Measurements from ENCODE around the gene GIPC3. TPM values are rescaled to one million over a fixed set of nuclear protein-coding genes. Genes with fewer than 3 reads are reported as not detected.

GIPC3 gene
- total RNA-seq, 2 donors from 2014 or later: 0.93 to 1.5 TPM

DNA sequence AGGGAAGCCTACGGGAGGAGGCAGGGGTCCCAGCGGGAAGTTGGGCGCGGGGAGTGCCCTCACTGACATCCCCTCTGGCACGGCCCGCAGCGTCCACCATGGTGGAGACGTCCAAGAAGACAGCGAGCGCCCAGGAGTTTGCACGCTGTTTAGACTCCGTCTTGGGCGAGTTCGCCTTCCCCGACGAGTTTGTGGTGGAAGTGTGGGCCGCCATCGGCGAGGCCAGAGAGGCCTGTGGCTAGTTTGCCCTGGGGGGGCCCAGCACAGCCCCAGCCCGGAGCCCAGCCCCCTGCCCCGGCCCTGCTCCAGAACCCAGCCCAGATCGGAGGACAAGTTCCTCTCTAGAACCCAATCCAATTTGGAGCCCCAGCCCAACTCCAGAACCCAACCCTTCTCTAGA, 4.7 kb downstream of the GIPC3 start:
- Histone ChIP-seq H3K27me3 (ENCODE audit: control insufficient read depth, insufficient read depth, low read length, poor library complexity, severe bottlenecking) (peaks cover 30% of the 10 kb centered on the region), H3K9ac (ENCODE audit: extremely low read depth, low read length, poor library complexity, severe bottlenecking) (no peak overlapping the region), H3K4me3 (ENCODE audit: low read length) (no peak overlapping the region), H3K4me1 (ENCODE audit: control insufficient read depth, insufficient read depth, low read length) (no peaks in the 10 kb centered on the region), H3K27ac (ENCODE audit: low read depth, low read length) (no peak overlapping the region), H3K9me3 (ENCODE audit: control insufficient read depth, low read length) (no peaks in the 10 kb centered on the region), H3K36me3 (ENCODE audit: control insufficient read depth, insufficient read depth, low read length) (no peaks in the 10 kb centered on the region)
- H3K4me1 Mint-ChIP-seq: no peaks in the 10 kb centered on the region
- no peak for DNase-seq
- no peak overlapping the region for H3K27ac Mint-ChIP-seq
- no peaks in the 10 kb centered on the region for H3K36me3 Mint-ChIP-seq (ENCODE audit: low read depth)
- TF ChIP-seq, protein P1, sequence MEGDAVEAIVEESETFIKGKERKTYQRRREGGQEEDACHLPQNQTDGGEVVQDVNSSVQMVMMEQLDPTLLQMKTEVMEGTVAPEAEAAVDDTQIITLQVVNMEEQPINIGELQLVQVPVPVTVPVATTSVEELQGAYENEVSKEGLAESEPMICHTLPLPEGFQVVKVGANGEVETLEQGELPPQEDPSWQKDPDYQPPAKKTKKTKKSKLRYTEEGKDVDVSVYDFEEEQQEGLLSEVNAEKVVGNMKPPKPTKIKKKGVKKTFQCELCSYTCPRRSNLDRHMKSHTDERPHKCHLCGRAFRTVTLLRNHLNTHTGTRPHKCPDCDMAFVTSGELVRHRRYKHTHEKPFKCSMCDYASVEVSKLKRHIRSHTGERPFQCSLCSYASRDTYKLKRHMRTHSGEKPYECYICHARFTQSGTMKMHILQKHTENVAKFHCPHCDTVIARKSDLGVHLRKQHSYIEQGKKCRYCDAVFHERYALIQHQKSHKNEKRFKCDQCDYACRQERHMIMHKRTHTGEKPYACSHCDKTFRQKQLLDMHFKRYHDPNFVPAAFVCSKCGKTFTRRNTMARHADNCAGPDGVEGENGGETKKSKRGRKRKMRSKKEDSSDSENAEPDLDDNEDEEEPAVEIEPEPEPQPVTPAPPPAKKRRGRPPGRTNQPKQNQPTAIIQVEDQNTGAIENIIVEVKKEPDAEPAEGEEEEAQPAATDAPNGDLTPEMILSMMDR (conservative IDR thresholded peaks at IDR 0.05): no peak
- no peak overlapping the region for H3K4me3 Mint-ChIP-seq
- peaks cover 58% of the 10 kb centered on the region for H3K27me3 Mint-ChIP-seq (ENCODE audit: insufficient read depth)
- H3K9me3 Mint-ChIP-seq: peaks cover 8% of the 10 kb centered on the region
- WGBS, 2 experiments (ENCODE audit: insufficient coverage in 1 of 2, insufficient read length in 1 of 2): 89 to 100% methylated on average over 5 to 22 of the region's 22 CpGs

DNA sequence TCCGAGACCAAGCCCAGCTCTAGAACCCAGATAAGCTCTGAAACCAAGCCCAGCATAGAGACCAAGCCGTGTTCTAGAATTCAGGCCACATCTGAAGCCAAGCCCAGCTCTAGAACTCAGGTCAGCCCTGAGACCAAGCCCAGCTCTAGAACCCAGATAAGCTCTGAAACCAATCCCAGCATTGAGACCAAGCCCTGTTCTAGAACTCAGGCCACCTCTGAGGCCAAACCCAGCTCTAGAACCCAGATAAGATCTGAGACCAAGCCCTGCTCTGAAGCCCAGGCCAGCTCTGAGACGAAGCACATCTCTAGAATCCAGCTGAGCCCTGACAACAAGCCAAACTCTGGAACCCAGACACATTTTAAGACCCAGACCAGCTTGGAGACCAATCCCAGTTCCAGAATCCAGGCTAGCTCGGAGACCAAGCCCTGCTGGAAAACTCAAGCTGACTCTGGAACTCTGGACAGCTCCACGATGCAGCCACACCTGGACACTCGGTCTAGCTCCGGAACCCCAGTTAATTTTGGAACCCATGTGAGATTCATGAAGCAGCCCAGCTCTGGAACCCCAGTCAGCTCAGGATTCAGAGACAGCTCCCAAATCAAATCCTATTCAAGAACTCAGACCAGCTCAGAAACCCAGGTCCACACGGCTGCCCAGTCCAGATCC, 5.8 kb downstream of the GIPC3 start:
- TF ChIP-seq, protein P1 (conservative IDR thresholded peaks at IDR 0.05): no peak
- Histone ChIP-seq H3K4me1 (ENCODE audit: control insufficient read depth, insufficient read depth, low read length) (no peaks in the 10 kb centered on the region), H3K36me3 (ENCODE audit: control insufficient read depth, insufficient read depth, low read length) (no peaks in the 10 kb centered on the region), H3K27me3 (ENCODE audit: control insufficient read depth, insufficient read depth, low read length, poor library complexity, severe bottlenecking) (peaks cover 20% of the 10 kb centered on the region), H3K27ac (ENCODE audit: low read depth, low read length) (no peak overlapping the region), H3K9ac (ENCODE audit: extremely low read depth, low read length, poor library complexity, severe bottlenecking) (no peak overlapping the region), H3K4me3 (ENCODE audit: low read length) (no peak overlapping the region), H3K9me3 (ENCODE audit: control insufficient read depth, low read length) (no peaks in the 10 kb centered on the region)
- H3K36me3 Mint-ChIP-seq (ENCODE audit: low read depth): no peaks in the 10 kb centered on the region
- no peak for DNase-seq
- H3K27me3 Mint-ChIP-seq (ENCODE audit: insufficient read depth): peaks cover 51% of the 10 kb centered on the region
- H3K4me3 Mint-ChIP-seq: no peak overlapping the region
- no peaks in the 10 kb centered on the region for H3K4me1 Mint-ChIP-seq
- 82 to 86% methylated on average over 7 to 8 of the region's 8 CpGs for WGBS, 2 experiments (ENCODE audit: insufficient coverage in 1 of 2, insufficient read length in 1 of 2)
- H3K9me3 Mint-ChIP-seq: peaks cover 8% of the 10 kb centered on the region
- H3K27ac Mint-ChIP-seq: no peak overlapping the region

DNA sequence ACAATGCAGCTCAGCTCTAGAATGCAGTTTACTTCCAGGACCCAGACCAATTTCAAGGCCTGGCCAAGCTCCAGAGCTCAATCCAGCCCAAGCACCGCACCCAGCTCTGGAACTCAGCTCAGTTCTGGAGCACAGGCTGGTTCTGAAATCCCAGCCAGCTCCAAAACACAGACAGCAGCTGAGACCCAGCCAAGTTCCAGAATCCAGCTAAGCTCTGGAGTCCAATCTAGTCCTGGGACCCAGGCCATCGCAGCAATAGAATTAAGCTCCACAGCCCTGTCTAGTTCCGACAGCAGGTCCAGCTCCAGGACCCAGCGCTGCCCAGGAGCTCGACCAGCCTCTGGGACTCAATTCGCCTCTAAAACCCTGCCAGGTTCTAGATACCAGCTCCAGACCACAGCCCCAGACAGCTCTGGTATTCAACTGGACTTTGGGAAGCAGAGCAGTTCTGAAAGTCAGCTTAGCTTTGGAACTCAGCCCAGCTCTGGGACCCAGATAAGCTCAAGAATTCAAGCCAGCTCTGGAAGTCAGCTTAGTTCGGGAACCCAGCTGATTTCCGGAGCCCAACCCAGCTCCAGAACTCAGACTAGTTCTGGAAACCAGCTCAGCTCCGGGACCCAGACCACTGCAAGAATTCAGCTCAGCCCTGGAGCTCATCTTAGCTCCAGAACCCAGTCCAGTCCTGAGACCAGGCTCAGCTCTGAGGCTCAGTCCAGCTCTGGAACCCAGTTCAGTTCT, 6.8 kb downstream of the GIPC3 start:
- H3K9me3 Mint-ChIP-seq: peaks cover 8% of the 10 kb centered on the region
- H3K27ac Mint-ChIP-seq: no peak overlapping the region
- H3K27me3 Mint-ChIP-seq (ENCODE audit: insufficient read depth): peaks cover 42% of the 10 kb centered on the region
- Histone ChIP-seq H3K9me3 (ENCODE audit: control insufficient read depth, low read length) (no peaks in the 10 kb centered on the region), H3K36me3 (ENCODE audit: control insufficient read depth, insufficient read depth, low read length) (no peaks in the 10 kb centered on the region), H3K4me3 (ENCODE audit: low read length) (no peak overlapping the region), H3K9ac (ENCODE audit: extremely low read depth, low read length, poor library complexity, severe bottlenecking) (no peak overlapping the region), H3K27me3 (ENCODE audit: control insufficient read depth, insufficient read depth, low read length, poor library complexity, severe bottlenecking) (peaks cover 11% of the 10 kb centered on the region), H3K4me1 (ENCODE audit: control insufficient read depth, insufficient read depth, low read length) (no peaks in the 10 kb centered on the region), H3K27ac (ENCODE audit: low read depth, low read length) (no peak overlapping the region)
- TF ChIP-seq, protein P1 (conservative IDR thresholded peaks at IDR 0.05): no peak
- WGBS, 2 experiments (ENCODE audit: insufficient coverage in 1 of 2, insufficient read length in 1 of 2): 88 to 90% methylated on average over 9 of the region's 9 CpGs
- H3K4me3 Mint-ChIP-seq: no peak overlapping the region
- no peak for DNase-seq
- H3K4me1 Mint-ChIP-seq: no peaks in the 10 kb centered on the region
- H3K36me3 Mint-ChIP-seq (ENCODE audit: low read depth): no peaks in the 10 kb centered on the region

All from endodermal cell (in vitro differentiated cells).